ENCODE results near the gene PFKFB4.
"Not testable (repeated sequence)": the region's sequence is repeated elsewhere in the genome, so short reads cannot be mapped to it uniquely, and the experiment has no call there.

The PFKFB4 gene

DNA sequence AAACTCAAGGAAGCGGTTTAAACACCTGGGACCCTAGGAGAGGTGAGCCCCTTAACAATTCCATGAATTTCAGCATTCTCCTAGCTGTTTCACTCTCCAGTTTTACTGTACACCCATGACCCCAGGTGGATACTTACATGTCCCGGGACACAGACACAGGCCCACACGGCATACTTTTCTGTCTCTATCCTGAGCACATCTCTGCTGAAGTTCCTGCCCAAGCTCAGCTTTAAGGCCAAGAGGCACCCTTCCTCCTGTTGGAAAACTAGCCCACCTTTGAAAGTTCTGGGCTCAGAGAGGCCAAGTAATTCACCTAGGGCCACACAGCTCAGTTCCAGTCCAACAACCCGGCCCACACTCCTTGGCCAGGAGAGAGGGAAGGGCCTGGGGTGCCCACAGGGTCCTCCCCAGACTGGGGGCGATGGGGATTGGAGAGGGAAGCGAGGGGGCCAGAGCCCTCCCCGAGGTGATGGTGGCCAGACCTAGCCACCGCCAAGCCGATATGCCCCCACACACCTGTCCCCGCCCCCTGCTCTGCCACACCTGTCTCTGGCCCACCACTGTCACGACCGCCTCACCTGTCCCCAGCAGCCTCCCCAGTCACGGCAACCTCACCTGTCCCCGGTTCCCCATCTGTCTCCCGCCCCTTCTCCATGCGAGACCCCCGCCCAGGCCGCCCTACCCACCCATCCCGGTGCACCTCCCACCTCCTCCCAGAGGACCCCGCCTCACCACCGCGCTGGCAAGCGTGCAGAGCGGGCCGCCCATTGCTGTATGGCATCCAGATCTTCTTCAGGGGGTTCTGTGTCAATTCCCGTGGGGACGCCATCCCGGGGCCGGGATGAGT, 431 bp downstream of the PFKFB4 start:
- DNase-seq, result no peak

DNA sequence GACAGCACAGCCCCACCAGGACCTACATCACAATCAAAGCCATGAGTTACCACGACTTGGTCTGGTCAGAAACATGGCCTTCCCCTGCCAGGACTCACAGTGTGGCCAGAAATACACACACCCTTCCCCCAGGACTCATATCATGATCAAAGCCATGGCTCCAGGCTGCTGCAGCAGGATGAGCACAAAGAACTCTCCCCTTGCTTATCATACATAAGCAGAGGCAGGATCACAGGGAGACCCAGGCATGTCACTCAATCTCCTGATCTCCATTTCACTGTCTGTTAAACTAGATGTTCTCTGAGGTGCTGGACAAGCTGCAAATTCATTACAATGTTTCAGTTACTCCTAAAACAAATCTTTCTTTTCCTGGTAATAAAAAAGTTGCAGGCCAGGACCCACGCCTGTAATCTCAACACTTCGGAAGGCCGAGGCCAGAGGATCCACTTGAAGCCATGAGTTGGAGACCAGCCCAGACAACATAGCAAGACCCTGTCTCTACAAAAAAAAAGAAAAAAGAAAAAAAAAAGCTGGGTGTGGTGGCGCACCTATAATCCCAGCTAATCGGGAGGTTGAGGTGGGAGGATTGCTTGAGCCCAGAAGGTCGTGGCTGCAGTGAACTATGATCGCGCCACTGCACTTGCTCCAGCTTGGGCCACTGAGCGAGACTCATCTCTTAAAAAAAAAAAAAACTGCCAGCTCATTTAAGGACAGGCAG, 1.2 kb downstream of the PFKFB4 start:
- DNase-seq, result no peak

DNA sequence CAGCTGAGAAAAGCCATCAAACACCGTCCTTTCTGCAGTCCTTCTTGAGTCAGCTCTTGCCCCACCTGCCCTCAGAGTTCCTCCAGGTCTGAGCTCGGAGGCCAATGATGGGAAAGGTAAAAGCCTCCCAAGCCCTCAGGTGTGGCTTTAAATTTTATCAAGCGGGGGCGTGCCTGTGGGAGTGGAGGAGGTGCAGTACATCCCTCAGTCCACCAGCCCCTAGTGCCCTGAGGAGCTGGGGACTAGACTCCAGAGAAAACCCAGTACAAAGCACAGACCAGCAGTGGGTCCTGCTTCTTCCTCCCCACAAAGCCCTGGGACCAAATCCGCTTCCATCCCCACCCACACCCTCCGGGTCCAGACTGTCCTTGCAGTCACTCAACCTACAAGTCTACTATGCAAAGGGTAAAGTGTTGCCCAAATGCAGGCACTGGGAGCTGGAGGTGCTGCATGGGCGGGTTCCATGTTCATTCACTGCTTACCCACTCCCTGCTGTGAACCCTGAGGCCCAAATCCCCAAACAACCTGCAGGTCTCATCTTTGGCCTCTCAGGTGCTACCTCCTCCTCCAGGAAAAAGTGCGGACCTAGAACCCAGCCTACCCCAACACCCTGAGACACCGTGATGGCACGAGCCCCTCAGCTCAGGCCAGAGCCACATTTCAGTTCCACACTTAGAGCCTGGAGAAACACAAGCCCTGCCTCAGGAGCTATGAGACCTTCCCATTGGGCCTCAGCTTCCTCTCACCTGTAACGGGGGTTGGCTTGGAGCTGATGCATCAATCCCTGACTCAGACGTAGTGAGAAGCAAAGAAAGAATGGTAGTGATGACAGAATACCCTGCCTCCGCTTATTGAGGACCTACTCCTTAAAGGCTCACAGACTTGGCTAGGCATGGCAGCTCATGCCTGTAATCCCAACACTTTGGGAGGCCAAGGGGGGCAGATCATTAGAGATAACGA, 2.4 kb downstream of the PFKFB4 start:
- DNase-seq, result no peak

DNA sequence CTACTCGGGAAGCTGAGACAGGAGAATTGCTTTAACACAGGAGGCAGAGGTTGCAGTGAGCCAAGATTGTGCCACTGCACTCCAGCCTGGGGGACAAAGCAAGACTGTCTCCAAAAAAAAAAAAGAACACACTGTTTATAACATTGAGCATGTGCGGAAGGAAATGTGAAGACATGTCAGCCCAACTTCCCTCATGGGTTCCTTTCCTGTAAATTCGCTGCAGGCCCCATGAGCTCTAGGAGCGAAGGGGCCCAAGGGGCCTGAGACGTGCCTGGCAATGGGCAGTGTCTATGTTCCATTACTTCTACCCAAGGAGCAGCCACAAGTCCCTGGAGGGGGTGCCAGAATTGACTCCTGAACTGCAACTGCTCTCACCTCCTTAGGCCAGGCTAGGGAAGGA, 3.2 kb downstream of the PFKFB4 start:
- no peak for DNase-seq

DNA sequence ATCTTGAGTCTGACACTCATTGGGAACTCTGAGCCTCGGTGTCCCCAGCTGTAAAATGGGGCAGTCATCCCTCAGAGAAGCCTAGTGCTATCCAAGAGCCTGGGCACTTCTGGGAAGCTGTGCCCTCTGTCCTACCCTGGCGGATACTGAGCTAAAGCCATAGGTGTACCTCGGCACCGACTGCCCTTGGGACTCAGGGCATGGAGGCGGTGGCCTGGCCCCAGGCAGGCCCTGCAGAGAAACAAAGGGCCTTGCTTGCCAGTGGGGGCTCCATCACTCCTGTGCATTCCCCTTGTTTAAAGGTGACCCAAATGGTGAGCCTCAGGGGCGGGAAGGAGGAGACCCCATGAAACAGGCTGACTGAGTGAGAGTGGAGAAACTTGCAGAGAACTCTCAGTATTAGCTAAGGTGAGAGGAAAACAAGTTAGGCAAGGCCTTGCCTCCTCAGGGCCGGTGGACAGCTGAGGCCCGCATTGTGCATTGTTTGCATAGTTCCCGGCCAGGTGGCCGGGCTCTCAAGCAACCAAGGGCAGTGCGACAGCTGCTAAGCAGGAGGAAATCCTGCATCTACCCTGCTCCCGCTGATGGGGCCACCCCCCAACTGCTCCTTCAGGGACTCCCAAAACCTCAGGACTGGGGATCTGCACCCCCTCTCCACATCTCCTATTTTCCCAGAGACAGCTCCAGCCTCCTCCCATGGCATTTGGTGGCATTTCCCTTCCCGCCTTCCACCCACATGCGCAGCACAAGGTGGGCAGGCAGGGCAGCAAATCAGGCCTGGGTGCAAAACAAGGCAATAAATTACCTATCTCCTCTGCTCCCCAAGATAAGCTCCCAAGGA, 4.3 kb downstream of the PFKFB4 start:
- DNase-seq, result no peak

DNA sequence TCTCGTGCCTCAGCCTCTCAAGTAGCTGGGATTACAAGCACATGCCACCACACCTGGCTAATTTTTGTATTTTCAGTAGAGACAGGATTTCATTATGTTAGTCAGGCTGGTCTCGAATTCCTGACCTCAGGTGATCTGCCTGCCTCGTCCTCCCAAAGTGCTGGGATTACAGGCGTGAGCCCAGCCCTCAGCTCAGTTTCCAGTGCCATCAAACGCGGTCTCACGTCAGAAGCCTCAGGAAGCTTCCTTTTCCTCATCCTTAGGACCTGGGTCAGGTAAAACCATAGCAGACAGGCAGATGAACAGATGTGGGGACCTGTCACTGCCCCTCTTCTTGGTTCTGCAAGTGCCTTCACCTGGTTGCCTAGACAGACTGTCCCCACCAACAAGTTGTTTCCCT, 5.0 kb downstream of the PFKFB4 start:
- not testable (repeated sequence) for DNase-seq

DNA sequence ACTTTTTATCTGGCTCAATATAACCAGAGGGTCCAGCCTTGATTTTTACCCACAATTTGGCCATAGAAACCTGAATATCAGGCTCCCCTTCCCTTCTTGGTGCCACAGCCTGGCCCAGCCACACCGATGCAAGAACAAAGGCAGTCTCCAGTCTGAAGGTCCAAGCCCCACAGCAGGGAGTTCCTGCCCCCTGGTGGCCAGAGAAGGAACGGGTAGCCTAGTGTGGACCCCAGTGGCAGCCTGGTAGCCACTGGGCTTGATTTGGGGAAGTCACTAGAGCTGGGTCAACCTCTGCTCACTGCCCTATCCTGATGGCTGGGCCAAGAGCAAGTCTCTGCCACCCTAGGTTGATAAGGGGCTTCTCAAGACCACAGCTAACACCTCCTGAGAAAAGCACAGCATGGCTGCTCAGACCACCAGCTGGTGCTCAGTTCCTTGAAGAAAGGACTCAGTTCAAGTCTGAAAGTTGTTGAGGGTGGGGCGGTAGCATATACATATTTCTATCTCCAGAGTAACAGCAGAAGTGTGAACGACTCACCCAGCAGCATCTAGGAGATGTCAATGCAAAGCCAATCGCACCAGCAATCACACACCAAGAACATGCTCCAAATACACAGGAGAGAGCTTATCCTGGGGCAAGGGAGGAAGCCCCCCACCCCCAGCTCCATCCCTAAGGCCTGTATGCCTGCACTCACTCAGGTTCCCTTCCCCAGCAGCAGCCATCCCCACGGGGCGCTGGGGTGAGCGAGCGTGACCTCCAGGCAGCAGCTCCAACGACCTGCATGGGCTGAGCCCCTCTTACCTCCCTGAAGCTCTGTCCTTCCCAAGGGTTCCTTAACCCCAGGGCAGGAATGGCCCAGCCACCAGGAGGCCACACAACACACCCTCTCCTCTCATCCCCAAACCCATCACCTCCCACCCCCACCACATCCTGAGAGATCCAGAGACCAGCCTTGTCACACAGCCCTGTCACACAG, 7.6 kb downstream of the PFKFB4 start:
- DNase-seq, result peak; percentile 14

DNA sequence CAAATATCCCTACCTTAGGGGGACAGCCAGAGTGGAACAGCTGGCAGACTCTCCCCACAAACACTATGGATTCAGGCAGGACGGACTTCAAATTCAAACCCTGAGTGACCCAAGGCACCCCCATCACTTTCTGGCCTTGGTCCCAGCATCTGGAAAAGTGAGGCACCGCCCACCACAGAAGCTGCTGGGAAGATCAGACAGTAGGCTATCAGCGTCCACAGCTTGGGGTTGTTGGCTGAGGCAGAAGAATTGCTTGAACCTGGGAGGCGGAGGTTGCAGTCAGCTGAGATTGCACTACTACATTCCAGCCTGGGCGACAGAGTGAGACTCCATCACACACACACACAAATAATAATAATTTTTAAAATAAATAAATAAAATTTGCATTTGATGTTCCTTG, 8.5 kb downstream of the PFKFB4 start:
- DNase-seq, result no peak

DNA sequence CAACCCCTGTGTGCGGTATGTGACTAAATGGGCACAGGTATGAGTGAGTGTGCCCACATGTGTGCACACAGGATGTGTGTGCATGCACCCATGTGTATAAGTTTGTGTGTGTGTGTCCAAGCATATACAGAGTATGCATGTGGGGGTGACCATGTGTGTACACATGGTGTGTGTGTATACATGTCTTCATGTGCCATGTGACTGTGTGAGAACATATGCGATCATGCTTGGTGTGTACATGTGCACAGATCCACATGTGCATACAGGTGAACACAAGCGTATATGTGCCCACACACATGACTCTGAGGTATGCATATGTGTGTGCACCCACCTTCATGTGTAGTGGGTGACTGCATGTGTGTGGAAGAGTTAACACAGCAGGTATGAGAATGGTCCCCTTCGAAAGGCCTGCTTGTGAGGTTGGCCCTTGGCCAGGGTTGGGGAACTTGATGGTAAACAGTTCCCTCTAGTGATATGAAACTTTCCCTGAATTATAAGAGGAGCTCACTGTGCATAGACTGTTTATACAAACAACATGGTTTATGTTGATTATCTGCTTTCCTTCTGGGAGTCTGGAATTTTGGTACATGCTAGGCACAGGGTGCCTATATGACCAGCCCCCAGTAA, 10.3 kb downstream of the PFKFB4 start:
- DNase-seq, result no peak

DNA sequence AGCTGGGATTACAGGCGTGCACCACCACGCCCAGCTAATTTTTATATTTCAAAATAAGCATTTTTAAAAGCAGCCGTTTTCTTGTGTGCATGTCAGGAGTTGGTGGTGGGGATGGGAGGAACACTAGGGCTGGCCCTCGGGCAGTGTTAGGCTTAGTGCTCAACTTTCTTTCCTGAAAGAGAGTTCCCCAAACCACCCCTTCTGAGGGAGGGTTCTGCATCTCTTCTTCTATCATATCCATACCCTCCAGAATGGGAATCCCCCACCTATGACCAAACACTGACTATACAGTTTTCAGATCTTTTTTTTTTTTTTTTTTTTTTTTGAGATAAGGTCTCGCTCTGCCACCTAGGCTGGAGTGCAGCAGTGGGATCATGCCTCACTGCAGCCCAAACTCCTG, 12.5 kb downstream of the PFKFB4 start:
- DNase-seq, result no peak

DNA sequence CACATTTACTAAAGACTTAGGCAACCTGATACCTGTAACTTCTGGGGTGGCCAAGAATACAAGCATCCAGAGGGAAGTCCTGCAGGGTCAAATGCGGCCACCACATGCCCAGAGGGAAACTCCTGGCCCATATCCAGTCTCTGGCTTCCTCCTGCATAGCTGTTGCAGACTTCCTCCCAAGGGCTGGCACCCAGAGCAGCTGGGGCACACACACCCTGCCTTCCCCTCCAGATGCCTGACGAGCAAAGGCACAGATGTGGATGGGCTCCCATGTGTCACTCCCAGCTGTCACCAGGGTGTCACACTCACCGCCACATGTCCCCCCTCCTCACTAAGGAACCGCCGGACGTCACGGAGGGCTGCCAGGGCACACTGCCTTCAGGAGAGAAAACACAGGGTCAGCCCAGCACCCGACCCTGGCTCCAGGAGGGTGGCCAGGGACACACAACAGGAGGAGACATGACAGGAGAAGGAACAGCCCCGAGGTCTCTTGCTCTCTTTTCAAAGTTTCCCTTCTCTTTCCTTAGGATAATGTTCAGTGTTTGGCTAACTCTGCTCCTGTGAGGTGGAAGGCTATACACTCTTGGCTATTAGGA, 13.2 kb downstream of the PFKFB4 start:
- DNase-seq, result no peak

DNA sequence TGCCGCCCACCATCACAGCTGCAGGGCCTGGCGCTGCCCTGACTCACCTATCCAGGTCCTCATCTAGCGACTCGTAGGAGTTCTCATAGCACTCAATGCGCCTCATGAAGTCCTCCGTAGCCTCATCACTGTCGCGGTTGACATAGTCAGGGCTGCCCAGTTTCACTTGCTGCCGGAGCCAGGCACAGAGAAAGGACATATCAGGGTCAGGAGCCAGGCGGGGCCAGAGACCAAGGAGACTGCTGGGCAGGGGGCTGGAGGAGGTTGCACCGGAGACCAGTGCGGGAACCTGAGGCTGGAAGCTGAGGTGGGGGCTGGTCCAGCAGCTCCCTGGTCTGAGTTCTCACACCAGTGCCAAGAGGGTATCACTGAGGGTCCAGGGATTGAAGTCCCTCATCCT, 18.2 kb downstream of the PFKFB4 start:
- no peak for DNase-seq

DNA sequence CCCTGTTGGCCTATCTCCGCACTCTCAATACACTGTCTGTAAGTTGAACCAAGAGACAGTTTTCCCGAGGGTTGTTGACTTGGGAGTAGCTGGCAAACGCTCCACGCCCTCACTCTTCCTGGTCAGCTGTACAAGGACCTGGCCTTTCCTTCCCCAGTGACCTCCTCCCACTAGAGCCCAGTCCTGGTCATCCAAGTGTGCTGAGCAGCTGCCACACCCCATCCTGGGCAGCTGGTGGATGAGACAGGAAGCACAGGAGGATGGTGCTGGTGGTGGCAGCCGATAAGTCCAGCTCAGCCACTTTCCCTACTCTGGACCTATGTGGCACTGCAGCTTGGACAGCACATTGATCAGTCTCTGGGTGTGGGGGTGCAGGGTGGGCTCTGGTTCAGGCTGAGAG, 19.8 kb downstream of the PFKFB4 start:
- no peak for DNase-seq

DNA sequence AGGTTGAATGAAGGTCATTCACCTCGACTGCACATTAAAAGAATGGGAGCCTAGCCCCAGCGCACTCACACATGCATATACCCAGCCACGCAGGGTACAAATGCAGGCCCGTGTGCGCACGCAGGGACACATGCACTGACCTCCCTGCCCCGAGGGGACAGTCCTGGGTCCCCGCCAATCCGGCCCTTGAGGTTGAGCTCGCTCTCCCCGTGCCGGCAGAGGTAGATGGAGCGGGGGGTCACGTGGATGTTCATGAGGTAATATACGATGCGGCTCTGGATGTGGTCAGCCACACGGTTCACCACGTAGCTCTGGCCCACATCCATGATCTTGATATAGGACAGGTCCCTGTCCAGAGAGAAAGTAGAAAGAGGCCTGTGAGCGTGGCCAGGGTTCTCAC, 20.5 kb downstream of the PFKFB4 start:
- no peak for DNase-seq

DNA sequence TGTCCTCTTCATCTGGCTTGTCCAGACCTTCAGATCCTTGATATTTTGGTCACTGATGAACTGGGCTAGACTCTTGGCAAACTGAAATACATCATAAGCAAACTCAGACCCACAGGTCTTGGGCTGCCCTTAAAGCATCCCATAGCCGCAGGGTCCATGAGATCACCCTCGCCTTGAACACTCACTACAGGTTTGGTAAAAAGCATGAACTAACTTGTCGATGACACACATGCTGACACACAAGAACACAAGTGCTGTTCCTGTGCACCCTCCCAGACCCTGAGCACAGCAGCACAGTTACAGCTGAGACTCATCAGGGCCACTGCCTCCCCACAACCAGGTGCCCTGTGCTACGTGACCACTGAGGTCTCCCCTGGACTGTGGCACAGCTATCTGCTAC, 21.0 kb downstream of the PFKFB4 start:
- no peak for DNase-seq

DNA sequence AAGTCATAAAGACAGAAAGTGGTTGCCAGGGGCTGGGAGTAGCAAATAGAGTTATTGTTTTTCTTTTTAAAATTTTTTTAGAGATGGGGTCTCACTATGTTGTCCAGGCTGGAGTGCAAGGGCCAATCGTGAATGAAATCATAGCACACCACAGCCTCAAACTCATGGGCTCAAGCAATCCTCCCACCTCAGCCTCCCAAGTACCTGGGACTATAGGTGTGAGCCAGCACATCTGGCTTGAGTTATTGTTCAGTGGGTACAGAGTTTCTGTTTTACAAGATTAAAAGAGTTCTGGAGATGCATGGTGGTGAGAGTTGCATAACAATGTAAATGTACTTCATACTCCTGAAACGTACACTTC, 23.6 kb downstream of the PFKFB4 start:
- DNase-seq, result no peak

DNA sequence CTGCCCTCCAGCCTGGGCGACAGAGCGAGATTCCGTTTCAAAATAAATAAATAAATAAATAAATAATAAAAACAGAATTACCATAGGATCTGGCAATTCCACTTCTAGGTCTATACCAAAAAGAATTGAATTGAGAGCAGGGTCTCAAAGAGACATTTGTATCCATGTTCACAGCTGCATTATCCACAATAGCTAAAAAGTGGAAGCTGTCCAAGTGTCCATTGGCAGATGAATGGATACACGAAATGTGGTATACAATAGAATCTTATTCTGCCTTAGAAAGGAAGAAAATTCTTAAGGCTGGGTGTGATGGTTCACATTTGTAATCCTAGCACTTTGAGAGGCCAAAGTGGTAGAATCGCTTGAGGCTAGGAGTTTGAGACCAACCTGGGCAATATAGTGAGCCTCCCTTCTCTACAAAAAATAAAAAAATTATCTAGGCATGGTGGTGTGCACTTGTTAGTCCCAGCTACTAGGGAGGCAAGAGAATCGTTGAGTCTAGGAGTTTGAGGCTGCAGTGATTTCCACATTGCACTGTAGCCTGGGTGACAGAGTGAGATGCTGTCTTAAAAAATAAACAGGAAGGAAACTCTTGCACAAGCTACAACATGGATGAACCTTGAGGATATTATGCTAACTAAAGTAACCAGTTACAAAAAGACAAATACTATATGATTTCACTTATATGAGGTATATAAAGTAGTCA, 24.2 kb downstream of the PFKFB4 start:
- DNase-seq, result no peak

DNA sequence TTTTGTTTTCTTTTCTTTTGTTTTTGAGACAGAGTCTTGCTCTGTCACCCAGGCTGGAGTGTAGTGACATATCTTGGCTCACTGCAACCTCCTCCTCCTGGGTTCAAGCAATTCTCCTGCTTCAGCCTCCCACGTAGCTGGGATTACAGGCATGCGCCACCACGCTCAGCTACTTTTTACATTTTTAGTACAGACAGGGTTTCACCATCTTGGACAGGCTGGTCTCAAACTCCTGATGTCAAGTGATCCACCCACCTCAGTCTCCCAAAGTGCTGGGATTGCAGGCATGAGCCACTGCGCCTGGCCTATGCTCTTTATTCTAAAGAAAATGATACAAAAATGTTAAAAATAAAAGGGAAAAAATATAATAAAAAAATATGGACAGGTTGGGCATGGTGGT, 25.9 kb downstream of the PFKFB4 start:
- DNase-seq, result not testable (repeated sequence)

DNA sequence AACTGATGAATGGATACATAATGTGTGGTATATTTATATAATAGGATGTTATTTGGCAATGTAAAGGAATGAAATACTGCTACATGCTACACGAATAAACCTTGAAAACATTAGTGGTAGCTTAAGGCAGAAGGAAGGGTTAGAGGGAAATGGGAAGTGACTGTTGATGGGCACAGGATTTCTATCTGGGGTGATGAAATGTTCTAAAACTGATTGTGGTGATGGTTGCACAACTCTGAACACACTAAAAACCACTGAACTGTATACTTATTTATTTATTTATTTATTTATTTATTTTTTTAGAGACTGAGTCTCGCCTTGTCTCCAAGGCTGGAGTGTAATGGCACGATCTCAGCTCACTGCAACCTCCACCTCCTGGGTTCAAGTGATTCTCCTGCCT, 27.8 kb downstream of the PFKFB4 start:
- DNase-seq, result no peak

DNA sequence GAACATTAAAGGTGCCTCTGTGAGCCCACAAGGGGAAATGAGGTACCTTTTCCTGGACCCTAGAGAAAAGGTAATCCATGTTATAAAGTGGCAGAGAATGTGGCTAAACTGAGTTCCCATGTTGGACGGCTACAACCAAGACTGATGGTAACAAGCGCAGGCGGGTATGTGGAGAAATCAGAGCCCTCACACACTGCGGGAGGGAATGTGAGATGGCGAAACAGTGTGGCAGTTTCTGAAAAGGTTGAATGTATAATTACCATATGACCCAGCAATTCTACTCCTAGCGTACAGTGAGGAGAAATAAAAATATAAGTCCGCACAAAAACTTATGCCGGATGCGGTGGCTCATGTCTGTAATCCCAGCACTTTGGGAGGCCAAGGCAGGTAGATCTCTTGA, 28.6 kb downstream of the PFKFB4 start:
- DNase-seq, result no peak
